Smooth muscle cell (in vitro differentiated cells): ENCODE measurements around the gene JAM3. TPM values are rescaled to one million over a fixed set of nuclear protein-coding genes. Genes with fewer than 3 reads are reported as not detected.
A peak's percentile ranks its signal among the peaks of the same experiment; 100 is the strongest.

ENCODE experiments used
- DNase-seq: peaks from one replicate; lab custom pipeline; 2025; ENCODE audit not compliant: unreplicated experiment; lab: John Stamatoyannopoulos, UW
- H2AFZ ChIP-seq: fragments of 200-600 bp; sonication (generic); 2 replicates; pipeline ENCODE4 v1.6.0; 2016; ENCODE audit warnings: antibody characterized with exemption, low read depth, mild to moderate bottlenecking
- H3F3A ChIP-seq: fragments of 200-600 bp; sonication (generic); 2 replicates; pipeline ENCODE4 v1.6.0; 2017; ENCODE audit warnings: antibody characterized with exemption, low read depth
- H3K27ac ChIP-seq: fragments of 200-600 bp; sonication (generic); 2 replicates; pipeline ENCODE4 v1.5.1; 2016; ENCODE audit warnings: low read depth, mild to moderate bottlenecking
- H3K27me3 ChIP-seq: fragments of 200-600 bp; sonication (generic); 2 replicates; pipeline ENCODE4 v1.6.1; 2016; ENCODE audit warnings: low read depth, mild to moderate bottlenecking
- H3K36me3 ChIP-seq: fragments of 200-600 bp; sonication (generic); 2 replicates; pipeline ENCODE4 v1.5.1; 2016; ENCODE audit warnings: low read depth
- H3K4me1 ChIP-seq: fragments of 200-600 bp; sonication (generic); 2 replicates; pipeline ENCODE4 v1.5.1; 2016; ENCODE audit warnings: low read depth
- H3K4me2 ChIP-seq: fragments of 200-600 bp; sonication (generic); 2 replicates; pipeline ENCODE4 v1.6.0; 2016; ENCODE audit warnings: mild to moderate bottlenecking
- H3K4me3 ChIP-seq: fragments of 200-600 bp; sonication (generic); 2 replicates; pipeline ENCODE4 v1.5.1; 2016; ENCODE audit warnings: mild to moderate bottlenecking
- H3K79me2 ChIP-seq: fragments of 200-600 bp; sonication (generic); 2 replicates; pipeline ENCODE4 v1.6.0; 2016; ENCODE audit warnings: low read depth, mild to moderate bottlenecking
- H3K9ac ChIP-seq: fragments of 200-600 bp; sonication (generic); 2 replicates; pipeline ENCODE4 v1.6.0; 2016; ENCODE audit warnings: low read depth
- H3K9me3 ChIP-seq: fragments of 200-600 bp; sonication (generic); replicated peaks from 2 replicates; pipeline ENCODE4 v1.5.1; 2016; ENCODE audit warnings: low read depth
- H4K20me1 ChIP-seq: fragments of 200-600 bp; sonication (generic); 2 replicates; pipeline ENCODE4 v1.6.0; 2016; ENCODE audit warnings: low read depth
- WGBS: methylation state at CpG from one replicate; pipeline ENCODE4 v1.1.7; 2016; ENCODE audit warnings: low lambda C conversion rate; 5-methylcytosine and 5-hydroxymethylcytosine counted together
- polyA plus RNA-seq: library from polyadenylated mRNA; unstranded; fragments of >200 nt; fragmentation: Nextera tagmentation; extraction: Ambion mirVana; gene quantifications from 2 replicates; pipeline ENCODE4 v1.2.1, GENCODE V29; 2016
- total RNA-seq: library from RNA; depleted of rRNA; stranded (reverse); fragments of >200 nt; gene quantifications from 2 replicates; pipeline ENCODE4 v1.2.3, GENCODE V29; 2014
- TF ChIP-seq, protein P1 (sequence below): fragments of 200-600 bp; sonication (generic); IDR thresholded peaks from 2 replicates; pipeline ENCODE4 v1.5.1; 2017; ENCODE audit warnings: borderline replicate concordance, mild to moderate bottlenecking, antibody characterized with exemption; ENCODE audit not compliant: insufficient read depth, poor library complexity, severe bottlenecking

The JAM3 gene
- total and polyA plus RNA-seq, 2 experiments from 2014 or later = 75.5 to 82.9 TPM

DNA sequence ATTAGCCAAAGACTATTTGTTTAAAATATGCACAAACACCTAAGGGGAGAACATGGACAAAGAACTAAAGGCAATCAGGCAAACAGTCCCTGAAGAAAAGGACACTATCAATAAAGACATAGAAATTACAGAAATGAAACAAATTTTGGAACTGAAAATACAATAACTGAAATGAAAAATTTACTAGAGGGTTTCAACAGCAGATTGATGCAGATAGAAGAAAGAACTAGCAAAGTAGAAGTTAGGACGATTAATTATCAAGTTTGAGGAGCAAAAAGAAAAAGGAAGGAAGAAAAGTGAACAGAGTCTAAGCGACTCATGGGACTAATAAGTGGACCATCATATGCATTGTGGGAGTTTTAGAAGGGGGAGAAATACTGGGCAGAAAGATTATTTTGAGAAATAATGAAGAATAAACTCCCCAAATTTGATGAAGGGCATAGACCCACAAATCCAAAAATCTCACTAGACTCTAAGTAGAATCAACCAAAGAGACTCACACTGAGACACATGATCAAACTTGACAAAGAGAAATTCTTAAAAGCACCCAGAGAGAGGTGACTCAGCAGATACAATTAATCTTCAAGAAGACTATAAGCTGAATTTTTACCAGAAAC is 62.9 kb downstream of the JAM3 start:
- TF ChIP-seq, protein P1, sequence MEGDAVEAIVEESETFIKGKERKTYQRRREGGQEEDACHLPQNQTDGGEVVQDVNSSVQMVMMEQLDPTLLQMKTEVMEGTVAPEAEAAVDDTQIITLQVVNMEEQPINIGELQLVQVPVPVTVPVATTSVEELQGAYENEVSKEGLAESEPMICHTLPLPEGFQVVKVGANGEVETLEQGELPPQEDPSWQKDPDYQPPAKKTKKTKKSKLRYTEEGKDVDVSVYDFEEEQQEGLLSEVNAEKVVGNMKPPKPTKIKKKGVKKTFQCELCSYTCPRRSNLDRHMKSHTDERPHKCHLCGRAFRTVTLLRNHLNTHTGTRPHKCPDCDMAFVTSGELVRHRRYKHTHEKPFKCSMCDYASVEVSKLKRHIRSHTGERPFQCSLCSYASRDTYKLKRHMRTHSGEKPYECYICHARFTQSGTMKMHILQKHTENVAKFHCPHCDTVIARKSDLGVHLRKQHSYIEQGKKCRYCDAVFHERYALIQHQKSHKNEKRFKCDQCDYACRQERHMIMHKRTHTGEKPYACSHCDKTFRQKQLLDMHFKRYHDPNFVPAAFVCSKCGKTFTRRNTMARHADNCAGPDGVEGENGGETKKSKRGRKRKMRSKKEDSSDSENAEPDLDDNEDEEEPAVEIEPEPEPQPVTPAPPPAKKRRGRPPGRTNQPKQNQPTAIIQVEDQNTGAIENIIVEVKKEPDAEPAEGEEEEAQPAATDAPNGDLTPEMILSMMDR = no peak
- Histone ChIP-seq H3K27ac (no peak overlapping the region), H3K9ac (no peak overlapping the region), H3K4me2 (no peak overlapping the region), H4K20me1 (peaks cover 26% of the 10 kb centered on the region), H3K79me2 (peaks cover 46% of the 10 kb centered on the region), H3K4me1 (no peaks in the 10 kb centered on the region), H3K36me3 (peaks cover 2% of the 10 kb centered on the region), H3F3A (peaks cover 11% of the 10 kb centered on the region), H2AFZ (no peak overlapping the region), H3K9me3 (peaks cover 6% of the 10 kb centered on the region), H3K27me3 (no peaks in the 10 kb centered on the region), H3K4me3 (no peak overlapping the region)
- WGBS = 95% methylated on average over 2 of the region's 2 CpGs
- no peak for DNase-seq

DNA sequence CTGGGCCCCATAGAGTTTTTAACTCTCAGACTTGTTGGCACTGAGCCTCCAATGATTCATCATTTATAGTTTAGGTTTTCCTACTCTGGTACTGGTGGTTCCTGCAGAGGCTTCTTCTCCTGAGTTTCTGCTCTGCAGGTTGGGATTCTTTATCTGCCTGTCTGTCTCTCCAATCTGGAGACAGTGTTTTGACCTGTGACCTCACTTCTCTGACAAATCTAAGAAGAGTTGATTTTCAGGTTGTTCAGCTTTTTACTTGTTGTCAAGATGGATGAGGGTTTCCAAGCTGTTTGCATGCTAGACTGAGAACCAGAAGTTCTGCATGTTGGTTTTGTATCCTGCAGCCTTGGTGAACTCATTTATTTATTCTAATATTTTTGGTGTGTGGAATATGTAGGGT is 63.9 kb downstream of the JAM3 start:
- Histone ChIP-seq H3K9ac (no peak overlapping the region), H3K4me2 (no peak overlapping the region), H3K4me3 (no peak overlapping the region), H2AFZ (no peak overlapping the region), H3F3A (peaks cover under 1% of the 10 kb centered on the region), H3K9me3 (peaks cover 6% of the 10 kb centered on the region), H3K36me3 (peaks cover 2% of the 10 kb centered on the region), H3K79me2 (peaks cover 45% of the 10 kb centered on the region), H3K27me3 (no peaks in the 10 kb centered on the region), H3K27ac (no peak overlapping the region), H4K20me1 (peaks cover 20% of the 10 kb centered on the region), H3K4me1 (no peaks in the 10 kb centered on the region)
- TF ChIP-seq, protein P1 = no peak
- DNase-seq = no peak

- Histone ChIP-seq H3K36me3 (peaks cover 2% of the 10 kb centered on the region), H3K9me3 (peaks cover 6% of the 10 kb centered on the region), H3K4me1 (no peaks in the 10 kb centered on the region), H3K79me2 (peaks cover 37% of the 10 kb centered on the region), H2AFZ (no peak overlapping the region), H3F3A (no peaks in the 10 kb centered on the region), H3K4me3 (no peak overlapping the region), H3K9ac (no peak overlapping the region), H3K27ac (no peak overlapping the region), H3K4me2 (no peak overlapping the region), H3K27me3 (no peaks in the 10 kb centered on the region), H4K20me1 (peaks cover 29% of the 10 kb centered on the region)
- no peak for DNase-seq
- TF ChIP-seq, protein P1 = no peak
- WGBS = 100% methylated on average over 1 of the region's 1 CpG
These were observed 65.3 kb downstream of the JAM3 start for GRCh38 chr11:134134167-134134566.

- Histone ChIP-seq H3K27me3 (no peaks in the 10 kb centered on the region), H3F3A (no peaks in the 10 kb centered on the region), H4K20me1 (peaks cover 66% of the 10 kb centered on the region), H3K4me1 (no peaks in the 10 kb centered on the region), H2AFZ (no peak overlapping the region), H3K4me3 (no peak overlapping the region), H3K9ac (no peak overlapping the region), H3K36me3 (no peaks in the 10 kb centered on the region), H3K79me2 (peaks cover 26% of the 10 kb centered on the region), H3K4me2 (no peak overlapping the region), H3K27ac (peak overlapping the region; percentile 37), H3K9me3 (no peaks in the 10 kb centered on the region)
- WGBS = 93% methylated on average over 9 of the region's 9 CpGs
- DNase-seq = no peak
- TF ChIP-seq, protein P1 = no peak
These were observed 69.5 kb downstream of the JAM3 start for GRCh38 chr11:134138376-134138775.
